HG02870 (cell line): ENCODE results near the gene BLOC1S6.
A peak's percentile ranks its signal among the peaks of the same experiment; 100 is the strongest.

Experiments
- ATAC-seq: cut with Tn5 transposase; IDR thresholded peaks from one replicate; pipeline ENCODE4 v1.9.1; 2021; ENCODE audit warnings: mild to moderate bottlenecking, moderate library complexity; ENCODE audit not compliant: unreplicated experiment

BLOC1S6 gene

DNA sequence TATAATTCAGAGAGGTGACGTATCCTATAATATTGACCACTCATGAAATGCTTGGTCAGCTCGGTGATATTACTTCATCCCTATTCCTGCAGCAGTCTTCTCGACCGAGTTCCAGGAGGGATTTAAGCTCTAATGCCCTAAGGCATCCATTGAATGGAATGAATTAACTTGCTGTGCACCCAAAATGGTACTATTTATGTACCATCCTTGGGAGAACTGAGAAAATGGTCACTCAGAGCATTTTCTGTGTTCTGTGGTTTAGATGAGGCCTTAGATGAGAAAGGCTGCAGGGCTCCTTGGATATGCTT is 638 bp downstream of the BLOC1S6 start:
- no peak for ATAC-seq

DNA sequence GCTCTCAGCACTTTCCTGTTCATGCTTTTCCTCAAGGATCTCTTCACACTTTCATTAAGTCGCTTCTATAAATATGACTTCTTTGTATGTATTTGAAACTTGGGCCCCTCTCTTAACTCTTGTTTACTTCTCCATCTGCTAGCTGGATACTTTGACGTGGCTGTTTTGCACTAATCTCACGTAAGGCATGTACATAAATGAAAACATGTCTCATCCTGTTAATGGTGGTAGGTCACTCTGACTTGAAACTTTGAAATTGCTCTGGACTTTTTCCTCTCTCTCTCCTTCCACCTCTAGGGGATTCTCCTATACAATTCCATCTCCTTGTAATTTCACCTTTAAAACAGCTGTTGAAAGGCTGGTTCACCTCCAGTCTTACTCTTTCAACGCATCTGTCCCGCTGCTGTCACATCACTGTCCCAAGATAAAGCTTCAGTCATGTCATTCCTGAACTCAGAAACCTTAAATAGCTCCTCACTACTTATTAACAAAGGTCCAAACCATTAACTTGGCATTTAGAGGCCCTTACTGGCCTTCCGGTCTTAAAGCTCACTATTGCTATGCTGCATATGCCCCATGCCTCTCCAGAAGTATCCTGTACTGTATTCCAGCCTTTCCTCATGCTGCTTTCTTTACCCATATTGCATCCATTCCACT is 1.2 kb downstream of the BLOC1S6 start:
- no peak for ATAC-seq

DNA sequence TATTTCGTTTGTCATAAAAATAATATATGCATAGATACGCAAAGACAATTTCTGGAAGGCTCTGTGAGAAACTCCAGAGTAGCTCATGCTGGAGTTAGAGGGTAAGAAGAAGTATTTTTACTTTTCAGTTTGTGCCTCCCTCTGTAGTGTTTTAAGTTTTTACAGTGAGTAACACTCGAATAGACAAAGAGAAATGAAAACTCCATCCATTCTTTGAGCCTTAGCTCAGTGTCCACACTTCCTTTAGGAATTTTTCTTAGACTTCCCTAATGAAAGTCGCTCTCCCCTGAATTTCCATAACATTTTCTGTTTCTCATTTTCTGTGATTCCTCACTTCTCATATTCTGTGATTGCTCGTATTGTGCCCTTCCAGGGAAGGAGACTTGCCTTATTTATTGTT is 2.1 kb downstream of the BLOC1S6 start:
- no peak for ATAC-seq

DNA sequence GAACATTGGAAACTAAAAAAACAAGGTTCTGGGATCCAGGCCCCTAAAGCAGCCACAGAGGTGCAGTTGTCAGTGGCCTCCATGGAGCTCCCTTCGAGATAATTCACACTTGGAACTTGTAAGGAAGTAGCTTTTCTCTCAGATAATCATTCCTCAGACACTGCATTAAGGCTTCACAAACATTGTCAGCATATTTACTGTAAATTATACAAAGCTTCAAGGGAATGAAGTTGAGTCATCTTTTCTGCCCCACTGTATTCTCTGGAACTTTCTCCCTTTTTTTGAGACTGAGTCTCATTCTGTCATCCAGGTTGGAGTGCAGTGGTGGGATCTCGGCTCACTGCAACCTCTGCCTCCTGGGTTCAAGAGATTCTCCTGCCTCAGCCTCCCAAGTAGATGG is 7.1 kb downstream of the BLOC1S6 start:
- ATAC-seq = no peak

DNA sequence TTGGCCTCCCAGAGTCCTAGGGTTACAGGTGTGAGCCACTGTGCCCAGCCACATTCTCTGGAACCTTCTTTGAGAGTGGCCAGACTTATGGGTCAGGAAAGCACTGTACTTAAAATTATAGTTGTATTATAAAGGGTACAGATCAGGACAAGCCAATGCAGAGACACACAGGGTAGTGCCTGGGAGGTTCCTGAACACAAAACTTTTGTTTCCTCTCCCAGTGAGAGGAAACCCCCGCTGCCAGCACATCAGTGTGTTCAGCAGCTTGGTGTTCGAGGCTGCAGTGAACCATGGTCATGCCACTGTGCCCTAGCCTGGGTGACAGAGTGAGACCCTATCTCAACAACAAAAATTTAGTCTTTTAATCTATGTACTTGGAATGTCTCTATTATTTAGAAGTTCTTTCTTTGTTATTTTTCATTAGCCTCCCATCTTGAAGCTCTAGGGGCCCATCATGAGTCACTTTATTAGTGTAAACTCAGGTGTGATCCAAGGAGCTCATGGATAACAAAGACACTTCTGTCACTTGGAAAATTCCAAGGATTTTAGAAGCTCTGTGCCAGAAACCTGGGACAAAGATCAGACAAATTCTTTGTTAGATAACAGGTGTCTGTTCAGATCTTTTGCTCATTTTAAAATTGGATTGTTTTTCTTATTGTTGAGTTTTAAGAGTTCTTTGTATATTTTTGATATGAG is 7.8 kb downstream of the BLOC1S6 start:
- no peak for ATAC-seq

DNA sequence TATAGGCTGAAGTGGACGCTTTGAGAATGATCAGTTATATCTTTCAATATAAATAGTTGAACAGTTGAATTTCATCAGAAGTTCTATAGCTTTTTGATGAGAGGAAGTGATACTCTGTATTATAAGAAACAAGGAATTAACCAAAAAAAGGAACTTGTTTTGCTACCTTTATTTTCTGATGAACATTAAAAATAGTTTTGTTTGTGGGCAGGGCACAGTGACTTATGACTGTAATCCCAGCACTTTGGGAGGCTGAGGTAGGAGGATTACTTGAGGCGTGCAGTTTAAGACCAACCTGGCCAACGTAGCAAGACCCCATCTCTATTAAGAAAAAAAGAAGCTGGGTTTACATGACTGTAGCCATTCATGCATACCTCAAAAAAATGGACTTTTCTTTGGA is 16.7 kb downstream of the BLOC1S6 start:
- ATAC-seq = no peak

DNA sequence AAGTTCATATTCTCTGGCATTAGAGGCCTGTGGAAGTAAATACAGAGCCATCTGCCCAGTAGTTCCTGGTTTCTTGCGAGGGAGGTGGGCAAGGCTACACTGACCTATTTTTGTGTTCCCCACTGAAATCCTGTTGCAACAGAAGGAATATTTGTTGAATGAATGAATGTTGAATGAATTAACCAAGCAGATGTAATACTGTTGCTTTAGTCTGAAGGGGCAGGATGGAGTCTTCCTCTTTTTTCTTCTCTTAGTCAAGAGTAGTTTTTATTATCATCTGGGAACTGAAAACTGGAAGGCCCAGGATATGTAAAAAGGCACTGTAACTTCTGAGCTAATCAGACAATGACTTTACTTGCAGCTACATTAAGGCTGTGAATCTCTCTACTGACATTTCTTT is 17.1 kb downstream of the BLOC1S6 start:
- no peak for ATAC-seq

DNA sequence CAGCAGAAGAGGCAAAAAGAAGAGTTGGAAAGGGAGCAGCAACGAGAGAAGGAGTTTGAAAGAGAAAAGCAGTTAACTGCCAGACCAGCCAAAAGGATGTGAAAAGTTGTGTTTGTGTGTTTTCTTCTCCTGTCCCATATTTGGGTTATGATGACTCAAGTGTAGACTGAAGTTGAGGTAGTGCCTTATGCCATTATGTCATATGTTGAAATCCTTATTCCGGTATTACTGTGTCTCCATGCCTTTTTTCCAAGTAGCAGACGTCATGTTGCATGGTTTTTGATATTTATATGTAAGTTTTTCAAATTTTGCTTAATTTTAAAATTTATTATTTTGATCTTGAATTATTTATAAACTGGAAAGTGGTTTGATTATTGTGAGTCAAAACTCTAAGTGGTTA is 19.2 kb downstream of the BLOC1S6 start:
- no peak for ATAC-seq

DNA sequence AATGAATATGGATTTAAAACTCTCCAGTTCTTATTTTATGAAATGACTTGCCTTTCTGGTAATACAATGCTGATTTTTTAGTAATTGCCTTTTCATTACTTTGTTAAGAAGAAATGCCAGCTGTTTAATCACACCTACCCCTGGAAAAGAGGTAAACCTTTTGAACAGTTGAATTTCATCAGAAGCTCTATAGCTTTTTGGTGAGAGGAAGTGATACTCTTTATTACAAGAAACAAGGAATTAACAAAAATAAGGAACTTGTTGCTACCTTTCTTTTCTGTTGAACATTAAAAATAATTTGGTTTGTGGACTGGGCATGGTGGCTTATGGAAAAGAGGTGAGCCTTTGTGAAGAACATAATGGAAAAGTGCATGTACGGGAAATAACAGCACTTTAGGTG is 19.7 kb downstream of the BLOC1S6 start:
- no peak for ATAC-seq

DNA sequence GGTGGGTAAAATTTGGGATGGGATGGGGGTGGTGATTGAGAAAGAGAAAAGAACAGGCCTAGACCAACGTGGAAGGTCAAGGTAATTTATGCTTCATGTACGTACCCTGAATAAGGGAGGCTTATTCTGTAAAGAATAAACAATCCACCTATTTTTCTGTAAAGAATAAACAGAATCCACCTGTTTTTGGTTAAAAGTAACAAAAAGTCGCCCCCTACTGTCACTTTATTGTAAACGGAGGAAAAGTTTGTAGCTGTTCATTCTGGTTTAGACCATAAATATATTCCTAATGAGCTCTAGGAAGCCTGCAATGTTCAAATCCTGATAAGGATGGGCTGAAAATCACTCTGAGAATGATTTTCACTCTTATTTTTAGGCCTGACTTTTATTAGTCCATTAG is 24.1 kb downstream of the BLOC1S6 start:
- no peak for ATAC-seq

DNA sequence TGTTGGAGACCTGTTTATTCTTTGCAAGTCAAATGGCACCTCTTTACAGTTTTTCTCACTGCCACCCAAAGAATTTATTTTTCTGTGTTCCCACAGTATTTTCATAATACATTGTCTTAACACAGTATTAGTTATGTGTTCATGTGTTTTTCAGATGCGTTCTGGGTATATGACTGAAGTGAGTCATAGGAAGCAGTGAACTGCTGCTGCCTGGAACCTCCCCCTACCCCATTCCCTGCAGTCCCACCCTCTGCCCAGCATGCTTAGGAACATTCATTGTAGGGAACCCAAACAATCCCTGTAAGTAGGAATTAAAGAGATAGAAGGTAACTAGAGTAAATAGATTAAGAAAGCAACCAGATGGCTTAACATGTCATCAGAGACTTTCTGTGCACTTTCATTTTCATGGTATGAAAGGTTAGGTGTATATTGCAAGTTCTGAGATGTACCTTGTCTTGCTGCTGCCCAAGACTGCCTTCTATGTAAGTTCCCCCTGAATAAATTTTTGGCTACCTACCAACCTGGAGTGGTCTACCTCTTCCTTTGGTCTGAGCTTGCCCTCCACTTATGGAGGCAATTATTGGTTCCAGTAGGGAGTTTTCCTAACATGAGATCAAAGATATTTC is 25.7 kb downstream of the BLOC1S6 start:
- ATAC-seq = no peak

DNA sequence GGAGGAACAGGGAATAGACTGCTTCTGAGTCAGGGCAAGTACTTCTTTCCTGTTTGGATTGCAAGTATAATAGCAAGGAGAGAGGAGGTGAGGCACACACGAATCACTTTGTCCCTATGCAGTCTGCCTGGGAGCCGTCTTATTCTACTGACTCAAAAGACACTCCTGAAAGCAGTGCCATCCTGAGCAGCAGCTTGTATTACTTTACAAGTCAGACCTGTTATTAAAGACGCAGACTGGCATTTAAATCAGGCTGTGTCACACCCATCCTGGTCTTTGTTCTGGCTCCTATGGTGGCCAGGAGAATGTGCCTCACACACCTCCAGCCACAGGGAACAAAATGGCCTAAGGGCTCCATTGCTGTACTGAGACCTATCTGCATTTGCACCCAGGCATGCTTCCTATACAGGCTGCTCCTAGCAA is 29.7 kb downstream of the BLOC1S6 start:
- no peak for ATAC-seq

DNA sequence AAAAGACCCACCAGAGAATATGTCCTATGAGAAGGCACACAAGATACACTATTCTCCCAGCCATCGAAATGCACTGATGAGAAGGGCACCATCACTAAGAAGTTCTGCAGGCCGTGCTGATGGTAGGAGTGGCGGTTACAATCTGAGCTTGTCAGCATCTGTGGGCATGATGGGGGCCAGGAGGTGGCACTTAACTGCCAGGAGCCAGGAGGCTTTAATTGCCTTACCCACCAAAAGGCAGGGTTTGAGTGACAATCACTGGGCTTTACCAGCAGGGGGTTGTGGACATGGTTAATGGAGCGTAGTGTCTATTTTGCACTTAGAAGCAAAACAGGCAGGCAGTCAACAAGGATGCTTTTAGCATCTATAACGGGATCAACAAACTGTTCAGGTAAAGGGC is 31.6 kb downstream of the BLOC1S6 start:
- ATAC-seq = no peak

DNA sequence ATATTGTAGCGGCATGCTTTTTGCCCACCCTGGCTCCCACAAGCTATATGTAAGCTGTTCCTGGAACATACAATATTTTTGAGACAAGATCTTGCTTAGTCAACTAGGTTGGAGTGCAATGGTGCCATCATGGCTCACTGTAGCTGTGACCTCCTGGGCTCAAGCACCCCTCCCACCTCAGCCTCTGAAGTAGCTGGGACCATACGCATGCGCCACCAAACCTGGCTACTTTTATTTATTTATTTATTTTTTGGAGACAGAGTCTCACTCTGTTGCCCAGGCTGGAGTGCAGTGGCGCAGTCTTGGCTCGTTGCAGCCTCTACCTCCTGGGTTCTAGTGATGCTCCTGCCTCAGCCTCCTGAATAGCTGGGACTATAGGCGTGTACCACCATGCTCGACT is 41.0 kb downstream of the BLOC1S6 start:
- ATAC-seq = no peak

DNA sequence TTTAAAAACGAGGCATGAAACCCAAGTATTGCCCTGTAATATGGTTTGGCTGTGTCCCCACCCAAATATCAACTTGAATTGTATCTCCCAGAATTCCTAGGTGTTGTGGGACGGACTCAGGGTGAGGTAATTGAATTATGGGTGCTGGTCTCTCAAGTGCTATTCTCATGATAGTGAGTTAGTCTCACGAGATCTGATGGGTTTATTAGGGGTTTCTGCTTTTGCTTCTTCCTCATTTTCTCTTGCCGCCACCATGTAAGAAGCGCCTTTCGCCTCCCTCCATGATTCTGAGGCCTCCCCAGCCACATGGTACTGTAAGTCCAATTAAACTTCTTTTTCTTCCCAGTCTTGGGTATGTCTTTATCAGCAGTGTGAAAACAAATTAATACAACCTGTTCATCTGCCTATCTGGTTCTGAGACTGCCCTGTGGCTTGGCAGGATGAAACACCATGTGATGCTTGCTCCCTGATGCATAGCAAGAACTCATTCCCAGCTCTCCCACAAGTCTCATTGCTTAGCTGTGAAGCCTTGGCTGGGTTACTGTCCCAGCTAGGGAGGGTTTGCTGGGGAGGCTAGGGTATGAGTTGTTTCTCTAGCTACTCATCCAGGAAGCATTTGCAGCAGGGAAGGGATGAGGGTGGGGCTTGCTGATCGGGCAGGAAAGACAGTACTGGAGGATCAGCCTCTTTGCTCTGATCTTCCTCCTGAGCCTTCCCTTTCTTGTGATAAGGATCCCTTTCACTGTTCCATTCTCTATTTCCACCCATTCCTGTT is 43.9 kb downstream of the BLOC1S6 start:
- no peak for ATAC-seq

DNA sequence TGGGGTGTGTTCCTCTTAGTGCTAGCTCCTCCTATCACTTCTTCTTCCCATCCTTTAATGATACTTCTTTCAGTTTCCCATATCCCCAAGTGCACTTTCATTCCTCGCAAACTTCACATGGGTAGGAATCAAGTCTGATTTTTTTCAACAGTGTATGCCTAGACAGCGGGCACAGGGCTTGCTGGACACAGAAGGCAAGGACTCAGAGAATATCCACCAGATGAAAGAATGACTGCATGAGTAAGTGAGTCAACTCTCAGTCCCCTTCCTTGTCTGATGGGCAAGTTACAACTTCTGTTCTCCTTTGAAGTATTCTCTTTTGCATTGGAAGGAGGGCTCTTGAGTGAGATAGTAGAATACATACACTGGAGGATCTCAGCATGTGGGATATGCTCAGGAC is 44.6 kb downstream of the BLOC1S6 start:
- no peak for ATAC-seq

DNA sequence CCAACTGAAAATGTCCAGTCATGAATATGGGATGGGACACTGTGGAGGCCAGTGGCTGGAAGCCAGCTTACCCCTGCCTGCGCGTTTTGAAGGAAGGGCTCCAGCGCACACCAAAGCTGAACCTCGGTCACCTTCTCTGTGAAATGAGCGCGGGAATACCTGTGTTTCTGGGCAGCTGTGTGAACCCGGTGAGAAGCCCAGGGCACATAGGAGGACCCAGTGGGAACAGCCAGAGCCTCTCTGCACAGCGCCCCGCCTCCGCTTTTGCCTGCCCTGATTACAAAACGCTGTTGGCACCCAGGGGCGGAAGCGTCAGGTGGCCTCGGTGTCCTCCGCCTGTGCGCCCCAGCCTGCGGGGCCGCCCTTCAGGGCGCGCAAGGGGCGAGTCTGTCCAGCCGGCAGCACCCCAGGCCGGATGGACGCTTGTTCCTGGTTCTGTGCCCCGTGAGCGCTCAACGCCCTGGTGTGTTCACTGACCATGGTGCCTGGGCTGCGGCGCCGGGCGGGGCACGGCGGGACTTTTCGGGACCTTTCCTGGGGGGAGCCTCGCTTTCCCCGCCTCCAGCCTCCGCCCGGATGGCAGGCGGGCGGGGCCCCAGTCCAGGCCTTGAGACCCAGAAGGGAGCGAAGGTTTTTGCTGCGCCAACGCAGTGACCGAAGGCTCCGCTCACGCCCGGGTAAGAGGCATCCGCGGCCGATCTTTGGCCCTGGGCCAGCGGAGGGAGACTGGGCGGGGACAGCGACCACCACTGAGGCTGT is 47.4 kb downstream of the BLOC1S6 start, which contains the start of gene SQOR:
TSS of gene SQOR (plus strand) at position 598 of the 759 bp plus-strand sequence. CDS start 23,895 bp downstream, outside the sequence.
- peak; percentile 65 for ATAC-seq

DNA sequence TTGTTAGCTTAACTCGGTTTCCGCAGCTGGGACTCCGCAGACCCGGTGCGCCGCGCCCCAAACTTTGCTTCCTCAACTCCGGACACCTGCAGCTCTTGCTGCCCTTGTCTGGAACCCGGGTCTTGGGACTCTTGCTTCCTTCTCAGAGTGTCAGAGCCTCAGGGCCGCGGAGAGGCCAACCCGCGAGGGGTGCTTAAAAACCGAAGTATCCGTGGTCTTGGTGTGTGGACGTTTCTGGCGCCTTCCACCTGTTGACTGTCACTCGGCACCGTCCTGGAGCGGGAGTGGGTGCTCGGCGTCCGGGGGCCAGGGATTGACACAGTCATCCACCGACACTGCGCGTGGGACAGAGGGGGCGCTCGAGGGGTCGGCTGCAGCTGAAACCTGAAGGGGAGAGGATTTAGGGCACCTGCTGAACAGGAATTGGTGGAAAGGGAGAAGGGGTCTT is 48.0 kb downstream of the BLOC1S6 start:
- ATAC-seq = peak; percentile 48

DNA sequence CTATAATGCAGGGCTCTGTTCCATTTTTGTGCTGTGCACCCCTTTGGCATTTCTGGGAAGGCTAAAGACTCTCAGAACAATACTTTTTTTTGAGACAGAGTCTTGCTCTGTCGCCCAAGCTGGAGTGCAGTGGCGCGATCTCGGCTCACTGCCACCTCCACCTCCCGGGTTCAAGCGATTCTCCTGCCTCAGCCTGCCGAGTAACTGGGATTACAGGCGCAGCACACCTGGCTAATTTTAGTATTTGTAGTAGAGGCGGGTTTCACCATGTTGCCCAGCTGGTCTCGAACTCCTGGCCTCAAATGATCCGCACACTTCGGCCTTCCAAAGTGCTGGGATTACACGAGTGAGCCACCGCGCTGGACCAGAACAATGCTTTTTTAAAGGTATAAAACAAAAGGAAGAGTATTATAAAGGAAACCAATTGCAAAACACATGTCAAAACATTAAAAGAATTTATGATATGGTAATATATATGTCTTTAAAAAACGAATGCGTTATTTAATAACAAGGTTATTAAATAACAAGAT is 48.6 kb downstream of the BLOC1S6 start:
- ATAC-seq = no peak

DNA sequence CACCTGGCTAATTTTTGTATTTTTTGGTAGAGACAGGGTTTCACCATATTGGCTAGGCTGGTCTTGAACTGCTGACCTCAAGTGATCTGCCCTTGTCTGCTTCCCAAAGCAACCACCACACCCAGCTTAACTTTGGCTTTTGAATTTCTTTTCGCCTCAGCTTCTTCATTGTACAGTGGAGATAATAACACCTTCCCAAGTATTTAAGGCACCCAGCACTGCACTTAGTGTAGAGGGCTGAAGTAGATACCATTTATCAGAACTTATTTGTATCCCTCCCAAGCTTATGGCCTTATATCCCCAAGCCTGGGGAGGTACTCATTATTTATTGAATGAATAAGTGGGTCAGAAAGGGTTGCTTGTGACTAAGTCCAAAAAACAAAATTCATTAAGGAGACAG is 50.0 kb downstream of the BLOC1S6 start:
- peak; percentile 1 for ATAC-seq
